Activated T-helper 2 cell treated with anti-CD3 and anti-CD28 coated beads, Interferon-gamma antibody, Interleukin-2, Interleukin-4, amounts not matched to agents 10 μg/mL and 5 μg/mL and 100 μg/mL, durations not matched to agents 14 hours and 24 hours and 36 hours (primary cell): ENCODE data around the gene RHCE. TPM values are rescaled to one million over a fixed set of nuclear protein-coding genes. Genes with fewer than 3 reads are reported as not detected.
"Not testable (repeated sequence)": the region's sequence is repeated elsewhere in the genome, so short reads cannot be mapped to it uniquely, and the experiment has no call there.

Source experiments
- DNase-seq: peaks from one replicate; pipeline ENCODE4 v3.0.0; 2021; ENCODE audit warnings: low spot score
- H3K27ac Mint-ChIP-seq: one replicate; pipeline ENCODE4 v1.8.0; 2021; ENCODE audit warnings: mixed read lengths
- H3K27me3 Mint-ChIP-seq: one replicate; pipeline ENCODE4 v1.8.0; 2021; ENCODE audit warnings: low read depth, mixed read lengths
- H3K36me3 Mint-ChIP-seq: one replicate; pipeline ENCODE4 v1.8.0; 2021; ENCODE audit warnings: low read depth, mixed read lengths
- H3K4me1 Mint-ChIP-seq: one replicate; pipeline ENCODE4 v1.8.0; 2021; ENCODE audit warnings: low read depth, mixed read lengths
- H3K4me3 Mint-ChIP-seq: one replicate; pipeline ENCODE4 v1.8.0; 2021; ENCODE audit warnings: low read depth, mild to moderate bottlenecking, moderate library complexity, mixed read lengths
- H3K9me3 Mint-ChIP-seq: one replicate; pipeline ENCODE4 v1.8.0; 2021; ENCODE audit warnings: mixed read lengths
- intact Hi-C: fragments of 100-400 bp; cut with micrococcal nuclease; formaldehyde crosslinking; loops from one replicate; pipeline ENCODE4 v1.15.1; 2023
- total RNA-seq: library from RNA; stranded (reverse); gene quantifications from 2 replicates; pipeline ENCODE4 v1.2.3, GENCODE V29; 2022

RHCE gene
- total RNA-seq, 1 donor from 2014 or later: 0.25 TPM

- H3K9me3 Mint-ChIP-seq: no peaks in the 10 kb centered on the region
- peak; percentile 21 for DNase-seq
- intact Hi-C loops: loop anchor here (1.0 kb wide), 2 partner anchors 12 to 17 kb away; partner anchors contain the start of gene MACO1
- H3K27me3 Mint-ChIP-seq: no peaks in the 10 kb centered on the region
- H3K36me3 Mint-ChIP-seq: peaks cover 42% of the 10 kb centered on the region
- H3K27ac Mint-ChIP-seq: peak overlapping the region; percentile 2
- H3K4me1 Mint-ChIP-seq: peaks cover 29% of the 10 kb centered on the region
- no peak overlapping the region for H3K4me3 Mint-ChIP-seq
Observed at GRCh38 chr1:25447547-25447946, 26.9 kb upstream of the RHCE start.

- Mint-ChIP-seq H3K27ac (no peak overlapping the region), H3K4me1 (peaks cover 33% of the 10 kb centered on the region), H3K9me3 (no peaks in the 10 kb centered on the region), H3K27me3 (no peaks in the 10 kb centered on the region), H3K4me3 (no peak overlapping the region), H3K36me3 (peaks cover 38% of the 10 kb centered on the region)
- DNase-seq: no peak
- intact Hi-C loops: no loop called here
Observed at GRCh38 chr1:25445993-25446538, 25.4 kb upstream of the RHCE start.

- DNase-seq, H3K27ac Mint-ChIP-seq, H3K4me3 Mint-ChIP-seq, H3K27me3 Mint-ChIP-seq, H3K9me3 Mint-ChIP-seq, intact Hi-C loops: not testable (repeated sequence)
- Mint-ChIP-seq H3K36me3 (peaks cover 32% of the 10 kb centered on the region), H3K4me1 (peaks cover 33% of the 10 kb centered on the region)
Observed at GRCh38 chr1:25444604-25445003, 24.0 kb upstream of the RHCE start.

- Mint-ChIP-seq H3K36me3 (peaks cover 28% of the 10 kb centered on the region), H3K4me1 (peaks cover 33% of the 10 kb centered on the region), H3K4me3 (no peak overlapping the region), H3K27me3 (no peaks in the 10 kb centered on the region), H3K27ac (no peak overlapping the region), H3K9me3 (no peaks in the 10 kb centered on the region)
- intact Hi-C loops: no loop called here
- no peak for DNase-seq
Observed at GRCh38 chr1:25443030-25443699, 22.5 kb upstream of the RHCE start.

- H3K36me3 Mint-ChIP-seq: peaks cover 25% of the 10 kb centered on the region
- H3K4me1 Mint-ChIP-seq: peaks cover 24% of the 10 kb centered on the region
- H3K27me3 Mint-ChIP-seq: no peaks in the 10 kb centered on the region
- intact Hi-C loops: no loop called here
- no peak overlapping the region for H3K27ac Mint-ChIP-seq
- DNase-seq: no peak
- H3K9me3 Mint-ChIP-seq: no peaks in the 10 kb centered on the region
- H3K4me3 Mint-ChIP-seq: no peak overlapping the region
Observed at GRCh38 chr1:25442178-25442577, 21.6 kb upstream of the RHCE start.

- H3K27me3 Mint-ChIP-seq: no peaks in the 10 kb centered on the region
Observed at GRCh38 chr1:25439287-25439686, 18.7 kb upstream of the RHCE start.

GRCh38 chr1:25437672-25438071, 17.0 kb upstream of the RHCE start:
- intact Hi-C loops: no loop called here
- Mint-ChIP-seq H3K9me3 (no peaks in the 10 kb centered on the region), H3K27ac (no peak overlapping the region), H3K27me3 (no peaks in the 10 kb centered on the region), H3K4me1 (peaks cover 49% of the 10 kb centered on the region), H3K36me3 (peaks cover 23% of the 10 kb centered on the region), H3K4me3 (no peak overlapping the region)
- DNase-seq: no peak

More at GRCh38 chr1:25439287-25439686, 18.7 kb upstream of the RHCE start:
- intact Hi-C loops: no loop called here
- Mint-ChIP-seq H3K4me1 (peaks cover 39% of the 10 kb centered on the region), H3K9me3 (no peaks in the 10 kb centered on the region), H3K36me3 (peaks cover 20% of the 10 kb centered on the region), H3K4me3 (no peak overlapping the region), H3K27ac (no peak overlapping the region)
- DNase-seq: no peak

- intact Hi-C loops: loop anchor here (1.0 kb wide), 1 partner anchor 12 kb away; no protein-coding TSS in a partner anchor
- no peaks in the 10 kb centered on the region for H3K27me3 Mint-ChIP-seq
- peak overlapping the region; percentile 52 for H3K4me3 Mint-ChIP-seq
- H3K27ac Mint-ChIP-seq: peak overlapping the region; percentile 68
- peaks cover 22% of the 10 kb centered on the region for H3K36me3 Mint-ChIP-seq
- H3K9me3 Mint-ChIP-seq: no peaks in the 10 kb centered on the region
- H3K4me1 Mint-ChIP-seq: peaks cover 53% of the 10 kb centered on the region
- DNase-seq: no peak
Observed at GRCh38 chr1:25435397-25436108, 14.9 kb upstream of the RHCE start.

GRCh38 chr1:25433389-25434186, 13.0 kb upstream of the RHCE start:
- H3K27ac Mint-ChIP-seq: no peak overlapping the region
- H3K4me3 Mint-ChIP-seq: no peak overlapping the region

GRCh38 chr1:25432749-25433388, 12.2 kb upstream of the RHCE start:
- no peak for DNase-seq
- intact Hi-C loops: loop anchor here (5.0 kb wide), 3 partner anchors 34 to 76 kb away; no protein-coding TSS in a partner anchor
- no peaks in the 10 kb centered on the region for H3K9me3 Mint-ChIP-seq
- no peaks in the 10 kb centered on the region for H3K27me3 Mint-ChIP-seq
- H3K4me1 Mint-ChIP-seq: peaks cover 61% of the 10 kb centered on the region
- H3K27ac Mint-ChIP-seq: no peak overlapping the region
- H3K4me3 Mint-ChIP-seq: peak overlapping the region; percentile 36
- H3K36me3 Mint-ChIP-seq: peaks cover 19% of the 10 kb centered on the region

More at GRCh38 chr1:25433389-25434186, 13.0 kb upstream of the RHCE start:
- Mint-ChIP-seq H3K4me1 (peaks cover 60% of the 10 kb centered on the region), H3K9me3 (no peaks in the 10 kb centered on the region), H3K27me3 (no peaks in the 10 kb centered on the region), H3K36me3 (peaks cover 22% of the 10 kb centered on the region)
- intact Hi-C loops: loop anchor here (5.0 kb wide), 3 partner anchors 34 to 76 kb away; no protein-coding TSS in a partner anchor
- no peak for DNase-seq

- Mint-ChIP-seq H3K36me3 (peaks cover 18% of the 10 kb centered on the region), H3K9me3 (no peaks in the 10 kb centered on the region), H3K4me3 (peak overlapping the region; percentile 82), H3K27ac (peak overlapping the region; percentile 62), H3K27me3 (no peaks in the 10 kb centered on the region), H3K4me1 (peaks cover 64% of the 10 kb centered on the region)
- intact Hi-C loops: loop anchor here (2.0 to 5.0 kb wide), 4 partner anchors 35 to 93 kb away; partner anchors contain the start of gene TMEM50A
- no peak for DNase-seq
Observed at GRCh38 chr1:25431955-25432719, 11.5 kb upstream of the RHCE start.
